ENCODE measurements around the gene SPATA25.
"Not testable (repeated sequence)": the region's sequence is repeated elsewhere in the genome, so short reads cannot be mapped to it uniquely, and the experiment has no call there.

SPATA25 gene, protein sequence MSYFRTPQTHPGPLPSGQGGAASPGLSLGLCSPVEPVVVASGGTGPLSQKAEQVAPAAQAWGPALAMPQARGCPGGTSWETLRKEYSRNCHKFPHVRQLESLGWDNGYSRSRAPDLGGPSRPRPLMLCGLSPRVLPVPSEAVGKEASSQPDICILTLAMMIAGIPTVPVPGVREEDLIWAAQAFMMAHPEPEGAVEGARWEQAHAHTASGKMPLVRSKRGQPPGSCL

DNA sequence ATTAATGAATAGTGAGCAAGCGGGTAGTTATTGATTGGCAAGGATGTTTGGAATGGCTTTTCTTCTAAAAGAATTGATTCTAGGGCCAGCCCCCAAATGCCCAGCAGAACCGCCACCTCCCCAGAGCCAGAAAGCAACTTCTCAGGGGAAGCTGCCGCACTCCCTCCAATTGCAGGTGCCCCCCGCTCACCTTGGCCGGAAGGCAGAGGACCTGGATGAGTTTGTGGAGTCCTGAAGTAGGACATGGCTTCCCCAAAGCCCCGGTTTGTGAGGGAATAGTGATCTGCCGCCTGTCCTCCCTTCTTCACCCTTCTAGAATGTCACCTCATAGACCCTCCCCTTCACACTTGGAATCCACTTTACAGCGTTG is at the start of gene SPATA25:
TSS of gene SPATA25 (minus strand) at position 277 of the 370 bp plus-strand sequence. CDS start at position 245, 32 bp downstream.
- Mint-ChIP-seq H3K27ac (peak within 1 kb of the TSS; percentile 59), H3K27me3 (no peaks in the 10 kb centered on the region), H3K4me3 (no peak within 1 kb of the TSS), H3K36me3 (peaks cover 11% of the 10 kb centered on the region), H3K9me3 (no peaks in the 10 kb centered on the region), H3K4me1 (peaks cover 57% of the 10 kb centered on the region)

GRCh38 chr20:45935416-45936046 is 48.1 kb upstream of the SPATA25 start:
- H3K27ac Mint-ChIP-seq, result peak overlapping the region; percentile 98
- no peaks in the 10 kb centered on the region for H3K27me3 Mint-ChIP-seq
- peaks cover 12% of the 10 kb centered on the region for H3K36me3 Mint-ChIP-seq
- H3K4me1 Mint-ChIP-seq, result peaks cover 26% of the 10 kb centered on the region
- no peaks in the 10 kb centered on the region for H3K9me3 Mint-ChIP-seq
- H3K4me3 Mint-ChIP-seq, result peak overlapping the region; percentile 98

- H3K36me3 Mint-ChIP-seq, result peaks cover 12% of the 10 kb centered on the region
- peak within 1 kb of the TSS; percentile 98 for H3K27ac Mint-ChIP-seq
- no peaks in the 10 kb centered on the region for H3K9me3 Mint-ChIP-seq
- peak within 1 kb of the TSS; percentile 98 for H3K4me3 Mint-ChIP-seq
- peaks cover 26% of the 10 kb centered on the region for H3K4me1 Mint-ChIP-seq
- no peaks in the 10 kb centered on the region for H3K27me3 Mint-ChIP-seq
These were observed 47.4 kb upstream of the SPATA25 start, which contains the start of gene PCIF1 for GRCh38 chr20:45934586-45935415. Gene PCIF1, plus strand, starts transcription at chr20:45934683. Its CDS starts 4,317 bp downstream, at chr20:45939000.

DNA sequence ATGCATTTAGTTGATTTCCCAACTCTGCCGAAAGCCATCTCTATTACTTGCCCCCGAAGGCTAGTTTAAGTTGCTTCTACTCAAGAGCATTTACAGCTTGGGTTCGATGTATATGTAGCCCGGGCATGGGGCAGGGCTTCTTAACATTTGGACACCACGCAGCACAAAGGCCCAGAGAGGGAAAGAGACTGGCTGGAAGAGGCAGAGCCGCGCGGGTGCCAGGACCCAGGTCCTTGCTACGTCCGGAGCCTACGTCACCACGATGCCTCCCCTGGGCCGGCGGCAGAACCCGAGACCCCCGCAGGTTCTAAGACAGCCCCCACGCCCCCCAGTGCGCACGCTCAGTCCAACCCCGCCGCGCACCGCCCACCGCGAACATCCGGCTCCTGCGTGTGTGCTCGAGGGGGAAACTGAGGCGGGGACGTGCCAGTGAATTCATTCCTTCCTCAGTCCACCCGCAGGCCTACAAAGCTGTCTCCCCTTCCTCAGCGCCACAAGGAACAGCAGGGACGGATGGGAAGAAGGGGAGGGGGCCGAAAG is 46.7 kb upstream of the SPATA25 start:
- peaks cover 26% of the 10 kb centered on the region for H3K4me1 Mint-ChIP-seq
- no peaks in the 10 kb centered on the region for H3K9me3 Mint-ChIP-seq
- no peaks in the 10 kb centered on the region for H3K27me3 Mint-ChIP-seq
- peak overlapping the region; percentile 97 for H3K27ac Mint-ChIP-seq
- peak overlapping the region; percentile 93 for H3K4me3 Mint-ChIP-seq
- H3K36me3 Mint-ChIP-seq, result peaks cover 9% of the 10 kb centered on the region

GRCh38 chr20:45933266-45934045 is 46.0 kb upstream of the SPATA25 start:
- H3K27me3 Mint-ChIP-seq, result no peaks in the 10 kb centered on the region
- H3K4me3 Mint-ChIP-seq, result peak overlapping the region; percentile 93
- H3K36me3 Mint-ChIP-seq, result peaks cover 8% of the 10 kb centered on the region
- peak overlapping the region; percentile 97 for H3K27ac Mint-ChIP-seq
- no peaks in the 10 kb centered on the region for H3K9me3 Mint-ChIP-seq
- H3K4me1 Mint-ChIP-seq, result peaks cover 25% of the 10 kb centered on the region

DNA sequence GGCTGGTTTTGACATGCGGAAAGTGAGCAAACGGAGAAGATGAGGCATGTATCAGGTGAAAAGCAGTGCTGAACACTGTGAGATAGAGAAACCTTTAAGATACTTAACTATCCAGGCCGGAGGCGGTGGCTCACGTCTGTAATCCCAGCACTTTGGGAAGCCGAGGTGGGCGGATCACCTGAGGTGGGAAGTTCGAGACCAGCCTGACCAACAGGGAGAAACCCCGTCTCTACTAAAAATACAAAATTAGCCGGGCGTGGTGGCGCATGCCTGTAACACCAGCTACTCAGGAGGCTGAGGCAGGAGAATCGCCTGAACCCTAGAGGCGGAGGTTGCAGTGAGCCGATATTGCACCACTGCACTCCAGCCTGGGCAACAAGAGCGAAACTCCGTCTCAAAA is 44.3 kb upstream of the SPATA25 start:
- not testable (repeated sequence) for H3K27ac Mint-ChIP-seq, H3K36me3 Mint-ChIP-seq, H3K4me1 Mint-ChIP-seq, H3K9me3 Mint-ChIP-seq, H3K4me3 Mint-ChIP-seq, H3K27me3 Mint-ChIP-seq

DNA sequence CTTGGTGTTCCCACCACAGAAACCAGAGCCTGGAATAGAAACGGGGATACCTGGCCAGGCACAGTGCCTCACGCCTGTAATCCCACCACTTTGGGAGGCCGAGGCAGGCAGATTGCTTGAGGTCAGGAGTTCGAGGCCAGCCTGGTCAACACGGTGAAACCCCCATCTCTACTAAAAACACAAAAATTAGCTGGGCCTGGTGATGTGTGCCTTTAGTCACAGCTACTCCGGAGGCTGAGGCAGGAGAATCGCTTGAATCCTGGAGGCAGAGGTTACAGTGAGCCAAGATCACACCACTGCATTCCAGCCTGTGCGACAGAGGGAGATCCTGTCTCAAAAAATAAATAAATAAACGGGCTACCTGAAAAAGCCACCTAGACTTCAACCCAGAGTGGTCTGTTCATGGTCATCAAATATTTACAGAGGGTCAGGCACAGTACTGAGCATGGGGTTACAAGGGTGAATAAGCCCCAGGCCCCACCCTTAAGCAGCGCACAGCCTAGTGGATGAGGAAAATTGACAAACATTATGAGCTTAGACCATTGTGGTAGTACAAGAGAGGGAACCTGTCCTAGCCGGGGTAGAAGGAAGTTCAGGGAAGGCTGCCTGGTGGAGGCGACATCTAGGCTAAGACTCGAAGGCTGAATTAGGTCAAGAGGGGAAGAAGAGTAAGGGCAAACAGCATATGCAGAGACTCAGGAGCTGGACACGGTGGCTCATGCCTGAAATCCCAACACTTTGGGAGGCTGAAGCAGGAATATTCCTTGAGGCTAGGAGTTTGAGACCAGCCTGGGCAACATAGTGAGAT is 39.9 kb upstream of the SPATA25 start:
- Mint-ChIP-seq H3K27ac (no peak overlapping the region), H3K36me3 (no peaks in the 10 kb centered on the region), H3K27me3 (no peaks in the 10 kb centered on the region), H3K4me3 (no peak overlapping the region), H3K4me1 (peaks cover 3% of the 10 kb centered on the region), H3K9me3 (no peaks in the 10 kb centered on the region)

- Mint-ChIP-seq H3K4me1 (peaks cover 6% of the 10 kb centered on the region), H3K4me3 (no peak overlapping the region), H3K27me3 (peaks cover under 1% of the 10 kb centered on the region), H3K27ac (no peak overlapping the region), H3K9me3 (no peaks in the 10 kb centered on the region), H3K36me3 (no peaks in the 10 kb centered on the region)
These were observed 39.3 kb upstream of the SPATA25 start for GRCh38 chr20:45926731-45927070.

DNA sequence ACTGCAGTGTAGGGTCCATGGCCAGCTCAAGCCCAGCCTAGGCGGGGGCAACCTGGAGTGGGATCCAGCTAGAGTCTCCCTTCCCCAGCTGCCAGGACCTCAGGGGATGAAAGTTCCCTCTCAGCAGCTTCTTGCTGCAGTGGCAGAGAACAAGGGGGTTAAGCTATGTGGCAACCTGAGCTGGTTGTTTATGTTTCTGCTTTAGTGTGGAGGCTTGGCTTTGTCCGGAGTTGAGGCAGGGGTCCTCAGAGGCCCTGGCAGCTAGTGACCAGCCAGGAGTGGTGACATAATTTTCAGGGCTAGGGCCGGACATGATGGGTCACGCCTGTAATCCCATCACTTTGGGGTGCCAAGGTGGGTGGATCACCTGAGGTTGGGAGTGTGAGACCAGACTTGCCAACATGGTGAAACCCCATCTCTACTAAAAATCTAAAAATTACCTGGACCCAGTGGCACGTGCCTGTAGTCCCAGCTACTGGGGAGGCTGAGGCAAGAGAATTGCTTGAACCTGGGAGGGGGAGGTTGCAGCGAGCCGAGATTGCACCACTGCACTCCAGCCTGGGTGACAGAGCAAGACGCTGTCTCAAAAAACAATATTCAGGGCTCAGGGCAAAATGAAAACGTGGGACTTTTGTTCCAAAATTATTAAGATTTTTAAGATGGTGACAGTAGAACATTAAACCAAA is 38.5 kb upstream of the SPATA25 start:
- peaks cover 8% of the 10 kb centered on the region for H3K4me1 Mint-ChIP-seq
- H3K27ac Mint-ChIP-seq, result no peak overlapping the region
- no peak overlapping the region for H3K4me3 Mint-ChIP-seq
- H3K27me3 Mint-ChIP-seq, result peaks cover 1% of the 10 kb centered on the region
- H3K36me3 Mint-ChIP-seq, result no peaks in the 10 kb centered on the region
- H3K9me3 Mint-ChIP-seq, result no peaks in the 10 kb centered on the region

DNA sequence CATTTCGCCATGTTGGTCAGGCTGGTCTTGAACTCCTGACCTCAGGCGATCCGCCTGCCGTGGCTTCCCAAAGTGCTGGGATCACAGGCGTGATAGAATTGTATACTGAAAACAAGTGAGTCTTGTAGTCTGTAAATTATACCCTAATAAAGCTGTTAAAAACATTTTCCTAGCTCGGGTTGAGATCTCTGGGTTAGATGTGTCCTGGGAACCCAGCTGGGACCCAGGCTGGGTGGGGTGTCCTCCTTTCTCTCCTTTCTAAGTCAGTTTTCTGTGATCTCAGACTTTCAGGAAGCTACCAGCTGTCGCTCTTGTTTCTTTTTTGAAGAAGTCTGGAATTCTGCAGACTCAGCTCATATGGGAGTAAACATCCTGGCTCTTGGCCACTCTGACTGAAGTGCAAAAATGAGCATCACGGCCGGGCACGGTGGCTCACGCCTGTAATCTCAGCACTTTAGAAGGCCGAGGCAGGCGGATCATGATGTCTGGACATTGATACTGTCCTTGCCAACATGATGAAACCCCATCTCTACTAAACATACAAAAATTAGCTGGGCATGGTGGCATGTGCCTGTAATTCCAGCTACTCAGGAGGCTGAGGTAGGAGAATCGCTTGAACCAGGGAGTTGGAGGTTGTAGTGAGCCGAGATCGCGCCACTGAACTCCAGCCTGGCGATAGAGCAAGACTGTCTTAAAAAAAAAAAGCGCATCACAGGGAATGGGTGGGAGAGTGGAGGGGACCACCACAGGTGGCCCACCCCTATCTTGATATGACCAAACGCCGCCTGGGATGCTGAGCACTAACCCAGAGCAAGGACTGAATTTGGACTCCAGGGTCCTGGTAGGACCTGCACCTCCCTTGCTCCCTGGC is 37.2 kb upstream of the SPATA25 start:
- Mint-ChIP-seq H3K4me3 (no peak overlapping the region), H3K27ac (no peak overlapping the region), H3K9me3 (no peaks in the 10 kb centered on the region), H3K4me1 (peaks cover 8% of the 10 kb centered on the region), H3K36me3 (no peaks in the 10 kb centered on the region), H3K27me3 (peaks cover 1% of the 10 kb centered on the region)

GRCh38 chr20:45921337-45922189 is 34.1 kb upstream of the SPATA25 start:
- Mint-ChIP-seq H3K27me3 (peaks cover 3% of the 10 kb centered on the region), H3K36me3 (no peaks in the 10 kb centered on the region), H3K27ac (peak overlapping the region; percentile 43), H3K4me3 (no peak overlapping the region), H3K4me1 (peaks cover 8% of the 10 kb centered on the region), H3K9me3 (no peaks in the 10 kb centered on the region)

DNA sequence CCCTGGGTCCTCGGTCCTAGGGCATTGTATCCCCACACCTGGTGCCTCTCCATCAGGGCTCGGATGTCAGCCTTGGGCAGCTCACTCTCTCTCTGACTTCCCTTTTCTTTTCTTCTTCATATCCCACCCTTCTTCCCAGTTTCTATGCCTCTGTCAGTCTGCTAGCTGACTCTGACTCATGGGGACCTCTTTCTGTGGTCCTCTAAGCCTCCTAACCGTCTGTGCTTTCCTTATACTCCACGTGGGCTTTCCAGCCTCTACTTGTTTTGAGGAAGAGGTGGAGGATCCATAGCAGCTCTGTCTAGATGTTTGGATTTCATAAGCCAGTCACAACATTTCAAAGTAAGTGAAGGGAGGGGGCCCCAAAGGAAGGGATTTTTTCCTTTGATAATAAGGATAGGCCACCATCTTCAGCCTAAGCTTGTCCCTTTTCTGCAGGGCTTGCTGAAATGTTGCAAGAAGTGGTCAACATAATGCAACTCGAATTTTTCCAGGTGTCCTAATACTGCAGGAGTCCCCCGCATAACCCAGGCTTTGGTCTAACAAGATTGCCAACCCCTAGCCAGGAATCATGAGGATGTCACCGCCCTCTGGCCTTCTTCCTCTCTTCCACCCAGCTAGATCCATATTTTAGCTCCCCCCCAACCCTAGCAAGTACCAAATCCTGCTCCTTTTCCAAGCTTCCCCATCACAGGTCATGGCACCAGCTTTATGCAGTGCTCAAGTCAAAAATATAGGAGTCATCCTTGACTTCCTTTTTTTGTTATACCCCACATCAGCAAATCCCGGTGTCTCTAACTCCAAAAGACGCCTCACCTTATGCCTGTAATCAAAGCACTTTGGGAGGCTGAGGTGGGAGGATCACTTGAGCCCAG is 33.3 kb upstream of the SPATA25 start:
- Mint-ChIP-seq H3K36me3 (no peaks in the 10 kb centered on the region), H3K27me3 (peaks cover 6% of the 10 kb centered on the region), H3K27ac (no peak overlapping the region)

More for the DNA sequence above, 33.3 kb upstream of the SPATA25 start:
- no peak overlapping the region for H3K4me3 Mint-ChIP-seq
- peaks cover 8% of the 10 kb centered on the region for H3K4me1 Mint-ChIP-seq
- H3K9me3 Mint-ChIP-seq, result no peaks in the 10 kb centered on the region

All from activated naive CD4-positive, alpha-beta T cell treated with anti-CD3 and anti-CD28 coated beads, Interleukin-2, amount 50 U/mL, for 24 hours (primary cell).